GM12878 (cell line): ENCODE data around the gene ARHGAP30. TPM values are rescaled to one million over a fixed set of nuclear protein-coding genes. Genes with fewer than 3 reads are reported as not detected.

Experiments used
- ATAC-seq: fragments of 200-7000 bp; cut with Tn5 transposase; 3 replicates; pipeline ENCODE4 v1.9.1; 2020; ENCODE audit warnings: mild to moderate bottlenecking, moderate library complexity
- BruUV-seq: library from RNA; stranded (reverse); fragments of 400-500 nt; replicated peaks from 2 replicates; lab custom pipeline; 2021; lab: Mats Ljungman, UMichigan
- CTCF ChIA-PET: fragments of 300-600 bp; sonication (Branson Sonifier 250); formaldehyde crosslinking; extraction: SDS; loops from one replicate; lab custom pipeline; 2021; ENCODE audit warnings: inconsistent platforms; lab: Yijun Ruan, JAX
- POLR2A ChIA-PET: fragments of 350-600 bp; formaldehyde crosslinking; extraction: SDS; loops from one replicate; lab custom pipeline; 2021; ENCODE audit warnings: inconsistent platforms; lab: Charles Lee
- RAD21 ChIA-PET: fragments of 300-600 bp; sonication (Branson Sonifier 250); formaldehyde crosslinking; loops from one replicate; lab custom pipeline; 2023; ENCODE audit warnings: antibody characterized with exemption; ENCODE audit not compliant: unreplicated experiment; lab: Charles Lee
- SMC1A ChIA-PET: fragments of 300-600 bp; sonication (Branson Sonifier 250); formaldehyde crosslinking; loops from one replicate; lab custom pipeline; 2023; ENCODE audit not compliant: unreplicated experiment, uncharacterized antibody; lab: Charles Lee
- DNase-seq: peaks from one replicate; pipeline ENCODE4 v3.0.0-alpha.2; 2011; ENCODE audit warnings: low read depth, low spot score
- FAIRE-seq: peaks from 3 replicates; lab custom pipeline; 2011; peaks lifted over from hg19 to GRCh38; lab: Jason Lieb, UNC
- H2AFZ ChIP-seq: 2 replicates; pipeline ENCODE4 v1.6.0; 2011; ENCODE audit warnings: low read depth, low read length, control low read depth; ENCODE audit not compliant: control insufficient read depth
- H3K27ac ChIP-seq: 2 replicates; pipeline ENCODE4 v1.5.1; 2011; ENCODE audit warnings: control low read depth; ENCODE audit not compliant: control insufficient read depth, insufficient read depth
- H3K27me3 ChIP-seq, 2 experiments: replicated peaks in 1 of 2; 2 replicates each; pipeline versions ENCODE4 v1.6.0 to v1.6.1; 2011; ENCODE audit warnings: low read length in 1 of 2; ENCODE audit not compliant: control insufficient read depth in 2 of 2, insufficient read depth in 2 of 2
- H3K36me3 ChIP-seq, 2 experiments: 2 replicates each; pipeline ENCODE4 v1.5.1; 2011; ENCODE audit warnings: low read length in 1 of 2; ENCODE audit not compliant: control insufficient read depth in 2 of 2, insufficient read depth in 2 of 2
- H3K4me1 ChIP-seq: 2 replicates; pipeline ENCODE4 v1.6.1; 2011; ENCODE audit warnings: mild to moderate bottlenecking, low read length, moderate library complexity, mixed read lengths; ENCODE audit not compliant: control insufficient read depth, insufficient read depth
- H3K4me2 ChIP-seq: 2 replicates; pipeline ENCODE4 v1.6.0; 2011; ENCODE audit warnings: control low read depth; ENCODE audit not compliant: control insufficient read depth, insufficient read depth
- H3K4me3 ChIP-seq: fragments of 200-600 bp; sonication (generic); 2 replicates; pipeline ENCODE4 v1.5.1; 2016
- H3K79me2 ChIP-seq: 2 replicates; pipeline ENCODE4 v1.6.0; 2011; ENCODE audit warnings: low read length; ENCODE audit not compliant: control insufficient read depth, insufficient read depth
- H3K9ac ChIP-seq: 2 replicates; pipeline ENCODE4 v1.8.0; 2011; ENCODE audit warnings: low read length, control low read depth, mixed read lengths; ENCODE audit not compliant: control insufficient read depth, insufficient read depth
- H3K9me3 ChIP-seq: replicated peaks from 3 replicates; pipeline ENCODE4 v1.5.1; 2011; ENCODE audit warnings: mild to moderate bottlenecking, low read length; ENCODE audit not compliant: control insufficient read depth, insufficient read depth
- H4K20me1 ChIP-seq: 2 replicates; pipeline ENCODE4 v1.6.0; 2011; ENCODE audit not compliant: control insufficient read depth, insufficient read depth
- CHD1 ChIP-seq: IDR thresholded peaks from 2 replicates; pipeline ENCODE4 v1.6.1; 2012; ENCODE audit warnings: low read depth, low read length, improper control_type of control experiment
- HDAC6 ChIP-seq: fragments of 200-600 bp; sonication (generic); IDR thresholded peaks from one replicate; pipeline ENCODE4 v1.8.0; 2017; ENCODE audit warnings: antibody characterized with exemption; ENCODE audit not compliant: unreplicated experiment
- HDGF ChIP-seq: fragments of 450-650 bp; IDR thresholded peaks from 2 replicates; pipeline ENCODE4 v1.6.1; 2016; ENCODE audit warnings: antibody characterized with exemption
- MYC ChIP-seq: IDR thresholded peaks from 2 replicates; pipeline ENCODE4 v1.6.1; 2011; ENCODE audit warnings: mild to moderate bottlenecking, low read length, moderate library complexity, inconsistent platforms; ENCODE audit not compliant: insufficient read depth, insufficient replicate concordance, insufficient read length, severe bottlenecking
- REST ChIP-seq: IDR thresholded peaks from 2 replicates; pipeline ENCODE4 v1.6.1; 2012; ENCODE audit warnings: mild to moderate bottlenecking, low read depth, low read length
- SRF ChIP-seq, 2 experiments: IDR thresholded peaks; 2 replicates each; pipeline ENCODE4 v1.6.1; 2011; ENCODE audit warnings: low read depth in 2 of 2, low read length in 2 of 2, mild to moderate bottlenecking in 1 of 2, moderate library complexity in 1 of 2
- ZNF384 ChIP-seq: IDR thresholded peaks from 2 replicates; pipeline ENCODE4 v1.6.1; 2012; ENCODE audit warnings: low read depth, mild to moderate bottlenecking, low read length, improper control_type of control experiment, borderline replicate concordance
- WGBS: methylation state at CpG from one replicate; pipeline ENCODE4 v1.1.6; 2016; ENCODE audit warnings: low lambda C conversion rate; ENCODE audit not compliant: insufficient replicate concordance, insufficient coverage; ENCODE audit errors: missing lambda C conversion rate; 5-methylcytosine and 5-hydroxymethylcytosine counted together
- in situ Hi-C: fragments of 300-500 bp; cut with MboI; formaldehyde crosslinking; loops from 9 replicates; pipeline ENCODE4 v1.14.3; 2018; ENCODE audit warnings: mixed read lengths
- intact Hi-C: fragments of 100-400 bp; cut with micrococcal nuclease; formaldehyde crosslinking; loops from one replicate; pipeline ENCODE4 v1.14.2; 2022; ENCODE audit not compliant: unreplicated experiment
- polyA plus RNA-seq, 11 experiments: library from polyadenylated mRNA; depleted of rRNA in 4 of 11; unstranded in 6 of 11; stranded (reverse) in 5 of 11; fragments of >200 nt; fragmentation: Nextera tagmentation in 4 of 11; fragmentation: Illumina TruSeq in 1 of 11; extraction: Ambion mirVana in 4 of 11; extraction: Trizol in 1 of 11; gene quantifications; 1 replicate in 1 of 11; 2 replicates in 10 of 11; pipeline versions ENCODE4 v1.2.1 to v1.2.3, GENCODE V29; 2011 to 2016; ENCODE audit warnings: inconsistent platforms in 2 of 11, missing spikeins in 2 of 11, low read depth in 1 of 11
- total RNA-seq, 4 experiments: library from RNA; depleted of rRNA in 3 of 4; stranded (reverse); fragments of >200 nt in 3 of 4; fragmentation: Illumina TruSeq in 1 of 4; extraction: Trizol in 1 of 4; gene quantifications; 2 replicates each; pipeline versions ENCODE4 v1.2.1 to v1.2.3, GENCODE V29; 2013 to 2021

The ARHGAP30 gene
- total and polyA plus RNA-seq, 10 of the 15 experiments (the other 5 are each of a cell fraction or from before 2014, with no cell fraction given), result 12.9 to 143 (median 76.3) TPM

GRCh38 chr1:161111527-161111926 is 41.8 kb upstream of the ARHGAP30 start:
- H3K9ac ChIP-seq, result no peak overlapping the region
- H3K27me3 ChIP-seq, result no peaks in the 10 kb centered on the region
- SMC1A ChIA-PET, result interaction anchor here (0.6 to 2.0 kb wide), 11 partner anchors 10 to 114 kb away, joined by 3 to 9 read pairs (median 4); no protein-coding TSS in a partner anchor
- TF ChIP-seq CHD1, result no peak
- TF ChIP-seq HDAC6, result no peak
- TF ChIP-seq REST, result no peak
- no peak for TF ChIP-seq ZNF384
- TF ChIP-seq SRF (IDR thresholded peaks at IDR 0.05; ENCODE audit: low read depth in 2 of 2, low read length in 2 of 2), result no peak
- TF ChIP-seq HDGF, result no peak
- TF ChIP-seq MYC, result no peak
- in situ Hi-C loops (no loop called here), intact Hi-C loops (no loop called here)
- no peak overlapping the region for H3K4me2 ChIP-seq
- POLR2A ChIA-PET, result interaction anchor here (0.6 to 1.7 kb wide), 5 partner anchors 11 to 267 kb away, joined by 3 to 5 read pairs (median 4); partner anchors contain the start of gene DEDD
- H2AFZ ChIP-seq, result no peak overlapping the region
- H3K9me3 ChIP-seq, result no peaks in the 10 kb centered on the region
- no peaks in the 10 kb centered on the region for H4K20me1 ChIP-seq
- FAIRE-seq (no peak), ATAC-seq (no peak), DNase-seq (no peak)
- H3K79me2 ChIP-seq, result peaks cover 67% of the 10 kb centered on the region
- peaks cover 0 to 2% of the 10 kb centered on the region in 2 experiments; a peak in 1 of 4 replicates for H3K36me3 ChIP-seq
- H3K4me1 ChIP-seq, result no peaks in the 10 kb centered on the region
- no peak overlapping the region for H3K27ac ChIP-seq
- 15% methylated on average over 2 of the region's 2 CpGs for WGBS
- H3K4me3 ChIP-seq, result no peak overlapping the region
- no TSS peak for BruUV-seq
- CTCF ChIA-PET, result interaction anchor here (0.7 to 2.1 kb wide), 6 partner anchors 12 to 29 kb away, joined by 3 to 8 read pairs (median 4); partner anchors contain the start of gene KLHDC9
- RAD21 ChIA-PET, result interaction anchor here (0.6 to 1.2 kb wide), 3 partner anchors 44 to 121 kb away, joined by 3 read pairs; no protein-coding TSS in a partner anchor
